ENCODE measurements around the gene PPP1R17.

- TF ChIP-seq EZH2 (IDR thresholded peaks at IDR 0.05; ENCODE audit: insufficient read depth, poor library complexity, severe bottlenecking) (no peak), EZH2phosphoT487 (IDR thresholded peaks at IDR 0.05; ENCODE audit: insufficient read depth, low read depth) (no peak)
Observed at GRCh38 chr7:31699050-31699449, 12.0 kb downstream of the PPP1R17 start.
